Measurements from ENCODE around the gene WDR43.

GRCh38 chr2:28934769-28935168 is 40.3 kb downstream of the WDR43 start:
- no peak for TF ChIP-seq CTCF (IDR thresholded peaks at IDR 0.05)
- TF ChIP-seq POLR2AphosphoS5 (IDR thresholded peaks at IDR 0.05): no peak
- no peak for TF ChIP-seq POLR2A (IDR thresholded peaks at IDR 0.05)
- no peak for TF ChIP-seq EP300 (IDR thresholded peaks at IDR 0.05)

Data from sigmoid colon (tissue), 4 donors.